K562 (cell line): Measurements from ENCODE around the gene MYG1. TPM values are rescaled to one million over a fixed set of nuclear protein-coding genes. Genes with fewer than 3 reads are reported as not detected.

Source experiments
- CHD1 ChIP-seq: fragments of 200-600 bp; sonication (generic); IDR thresholded peaks from one replicate; pipeline ENCODE4 v1.6.1; 2012; ENCODE audit warnings: mild to moderate bottlenecking, moderate library complexity, low read length, inconsistent platforms
- CREB1 ChIP-seq, 2 experiments: sonication (generic) in 1 of 2; formaldehyde crosslinking in 1 of 2; IDR thresholded peaks; 2 replicates each; pipeline versions ENCODE4 v1.6.1 to v1.8.0; 2012 to 2022; ENCODE audit warnings: inconsistent platforms in 1 of 2, mild to moderate bottlenecking in 1 of 2, missing genetic modification reagents in 1 of 2, moderate library complexity in 1 of 2
- CREM ChIP-seq: IDR thresholded peaks from 2 replicates; pipeline ENCODE4 v1.6.1; 2014; ENCODE audit warnings: antibody characterized with exemption, low read depth
- CTBP1 ChIP-seq: fragments of 450-650 bp; IDR thresholded peaks from 2 replicates; pipeline ENCODE4 v1.6.1; 2016; ENCODE audit warnings: borderline replicate concordance
- ELF1 ChIP-seq: fragments of 200-800 bp; sonication (Bioruptor generic); IDR thresholded peaks from 2 replicates; pipeline ENCODE4 v1.6.1; 2016; ENCODE audit warnings: missing genetic modification characterization, missing compliant biosample characterization
- PML ChIP-seq: IDR thresholded peaks from 2 replicates; pipeline ENCODE4 v1.6.1; 2012; ENCODE audit warnings: low read length, inconsistent platforms
- SIN3A ChIP-seq, 2 experiments: fragments of 150-350 bp in 1 of 2; IDR thresholded peaks; 2 replicates each; pipeline ENCODE4 v1.6.1; 2011 to 2016; ENCODE audit warnings: borderline replicate concordance in 2 of 2, low read depth in 2 of 2, low read length in 2 of 2, mild to moderate bottlenecking in 2 of 2, moderate library complexity in 2 of 2; ENCODE audit not compliant: control insufficient read depth in 1 of 2
- TAF1 ChIP-seq: IDR thresholded peaks from 2 replicates; pipeline ENCODE4 v1.6.1; 2011; ENCODE audit warnings: mild to moderate bottlenecking, low read length, moderate library complexity; ENCODE audit not compliant: insufficient read depth, control insufficient read depth, severe bottlenecking; ENCODE audit errors: extremely low read depth
- TCF7L2 ChIP-seq: fragments of 150-350 bp; IDR thresholded peaks from 2 replicates; pipeline ENCODE4 v1.6.1; 2016; ENCODE audit warnings: low read depth, mild to moderate bottlenecking, low read length, moderate library complexity
- TRIM24 ChIP-seq, 2 experiments: fragments of 450-650 bp; IDR thresholded peaks; 2 replicates each; pipeline ENCODE4 v1.6.1; 2016
- polyA plus RNA-seq, 8 experiments: library from polyadenylated mRNA; depleted of rRNA in 4 of 8; stranded (reverse) in 5 of 8; unstranded in 3 of 8; fragments of >200 nt; fragmentation: Nextera tagmentation in 2 of 8; fragmentation: Illumina TruSeq in 1 of 8; extraction: Ambion mirVana in 2 of 8; extraction: Trizol in 1 of 8; gene quantifications; 2 replicates each; pipeline versions ENCODE4 v1.2.1 to v1.2.3, GENCODE V29; 2011 to 2014; ENCODE audit warnings: inconsistent platforms in 1 of 8, missing spikeins in 1 of 8
- total RNA-seq, 7 experiments: library from RNA; depleted of rRNA in 6 of 7; stranded (reverse); fragments of >200 nt in 6 of 7; fragmentation: Illumina TruSeq in 2 of 7; extraction: Trizol in 2 of 7; gene quantifications; 2 replicates each; pipeline versions ENCODE4 v1.2.1 to v1.2.3, GENCODE V29; 2011 to 2021; ENCODE audit warnings: low replicate concordance in 1 of 7
- TF ChIP-seq, protein P1 (sequence below), 2 experiments: fragments of 450-650 bp in 1 of 2; sonication (generic) in 1 of 2; formaldehyde crosslinking in 1 of 2; IDR thresholded peaks; 2 replicates each; pipeline versions ENCODE4 v1.7.1 to v1.9.0; 2016 to 2022; ENCODE audit warnings: inconsistent platforms in 1 of 2, mild to moderate bottlenecking in 1 of 2, missing genetic modification reagents in 1 of 2
- TF ChIP-seq, protein P2 (sequence below): conservative IDR thresholded peaks from 2 replicates; pipeline ENCODE4 v1.6.1; 2011; ENCODE audit warnings: low read depth, mild to moderate bottlenecking, low read length; ENCODE audit not compliant: control insufficient read depth
- TF ChIP-seq, protein P3 (sequence below): fragments of 450-650 bp; conservative IDR thresholded peaks from 2 replicates; pipeline ENCODE4 v1.6.1; 2016; ENCODE audit warnings: missing genetic modification characterization, low read depth, mild to moderate bottlenecking, control low read depth, missing compliant biosample characterization

MYG1 gene
- total and polyA plus RNA-seq, 9 of the 15 experiments (the other 6 are each of a cell fraction or from before 2014, with no cell fraction given): 0.45 to 5.6 (median 2.1) TPM

DNA sequence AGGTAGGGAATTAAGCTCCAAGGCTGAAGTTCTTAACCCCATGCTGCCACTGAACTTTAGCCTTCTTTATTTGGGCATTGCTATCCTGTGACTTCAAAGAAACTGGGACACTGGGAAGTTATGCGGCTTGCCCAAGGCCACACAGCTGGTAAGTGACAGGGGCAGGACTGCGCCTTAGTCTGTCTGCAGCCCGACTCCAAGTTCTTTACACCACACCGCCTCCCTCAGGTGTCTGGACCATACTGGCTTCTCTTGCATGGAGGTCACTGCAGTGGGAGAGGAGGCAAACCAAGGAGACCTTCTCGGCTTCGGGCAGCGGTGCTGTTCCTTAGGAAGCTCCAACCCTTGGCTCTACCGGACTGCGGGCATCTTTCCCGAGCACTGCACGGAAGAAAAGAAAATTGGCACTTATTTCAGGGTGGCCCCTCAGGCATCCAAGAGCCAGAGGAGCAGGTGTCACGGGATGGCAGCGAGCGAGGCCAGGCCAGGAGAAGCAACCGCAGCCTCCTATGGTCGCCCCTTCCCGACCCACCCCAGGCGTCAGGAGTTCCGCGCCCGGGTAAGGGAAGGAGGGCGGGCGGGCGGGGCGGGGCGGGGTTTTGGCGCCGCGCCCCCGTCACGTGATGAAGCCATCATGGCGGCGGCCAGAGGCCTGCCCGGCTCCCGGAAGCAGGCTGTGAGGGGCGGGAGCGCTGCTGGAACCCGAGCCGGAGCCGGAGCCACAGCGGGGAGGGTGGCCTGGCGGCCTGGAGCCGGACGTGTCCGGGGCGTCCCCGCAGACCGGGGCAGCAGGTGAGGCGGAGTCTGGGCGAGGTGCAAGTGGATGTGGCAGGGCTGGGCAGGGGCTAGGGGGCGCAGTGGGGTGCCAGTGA, 47.8 kb upstream of the MYG1 start (continued):
- TF ChIP-seq, protein P1, sequence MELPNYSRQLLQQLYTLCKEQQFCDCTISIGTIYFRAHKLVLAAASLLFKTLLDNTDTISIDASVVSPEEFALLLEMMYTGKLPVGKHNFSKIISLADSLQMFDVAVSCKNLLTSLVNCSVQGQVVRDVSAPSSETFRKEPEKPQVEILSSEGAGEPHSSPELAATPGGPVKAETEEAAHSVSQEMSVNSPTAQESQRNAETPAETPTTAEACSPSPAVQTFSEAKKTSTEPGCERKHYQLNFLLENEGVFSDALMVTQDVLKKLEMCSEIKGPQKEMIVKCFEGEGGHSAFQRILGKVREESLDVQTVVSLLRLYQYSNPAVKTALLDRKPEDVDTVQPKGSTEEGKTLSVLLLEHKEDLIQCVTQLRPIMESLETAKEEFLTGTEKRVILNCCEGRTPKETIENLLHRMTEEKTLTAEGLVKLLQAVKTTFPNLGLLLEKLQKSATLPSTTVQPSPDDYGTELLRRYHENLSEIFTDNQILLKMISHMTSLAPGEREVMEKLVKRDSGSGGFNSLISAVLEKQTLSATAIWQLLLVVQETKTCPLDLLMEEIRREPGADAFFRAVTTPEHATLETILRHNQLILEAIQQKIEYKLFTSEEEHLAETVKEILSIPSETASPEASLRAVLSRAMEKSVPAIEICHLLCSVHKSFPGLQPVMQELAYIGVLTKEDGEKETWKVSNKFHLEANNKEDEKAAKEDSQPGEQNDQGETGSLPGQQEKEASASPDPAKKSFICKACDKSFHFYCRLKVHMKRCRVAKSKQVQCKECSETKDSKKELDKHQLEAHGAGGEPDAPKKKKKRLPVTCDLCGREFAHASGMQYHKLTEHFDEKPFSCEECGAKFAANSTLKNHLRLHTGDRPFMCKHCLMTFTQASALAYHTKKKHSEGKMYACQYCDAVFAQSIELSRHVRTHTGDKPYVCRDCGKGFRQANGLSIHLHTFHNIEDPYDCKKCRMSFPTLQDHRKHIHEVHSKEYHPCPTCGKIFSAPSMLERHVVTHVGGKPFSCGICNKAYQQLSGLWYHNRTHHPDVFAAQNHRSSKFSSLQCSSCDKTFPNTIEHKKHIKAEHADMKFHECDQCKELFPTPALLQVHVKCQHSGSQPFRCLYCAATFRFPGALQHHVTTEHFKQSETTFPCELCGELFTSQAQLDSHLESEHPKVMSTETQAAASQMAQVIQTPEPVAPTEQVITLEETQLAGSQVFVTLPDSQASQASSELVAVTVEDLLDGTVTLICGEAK (IDR thresholded peaks at IDR 0.05): no peak; the same call in 1 of the 2 replicates
- TF ChIP-seq, protein P1 (CRISPR knock-in tag; IDR thresholded peaks at IDR 0.05): no peak
- TF ChIP-seq ELF1 (tag) (peak; percentile 96), CHD1 (peak; percentile 56), SIN3A (IDR thresholded peaks at IDR 0.05; ENCODE audit: borderline replicate concordance in 2 of 2, control insufficient read depth in 1 of 2, low read depth in 2 of 2, low read length in 2 of 2) (peak in 1 of 2 experiments; percentile 96; a peak in 3 of 4 replicates), CREB1 (IDR thresholded peaks at IDR 0.05) (no peak; the same call in 1 of the 2 replicates), CREB1 (CRISPR knock-in tag; IDR thresholded peaks at IDR 0.05) (peak; percentile 25; the same call in 1 of the 2 replicates), TCF7L2 (no peak), CREM (0 out of 2 replicates have a peak, but pooled peaks have one; percentile 8), PML (0 out of 2 replicates have a peak, but pooled peaks have one; percentile 26), CTBP1 (peak; percentile 18; the same call in 1 of the 2 replicates), TAF1 (peak; percentile 68), TRIM24 (IDR thresholded peaks at IDR 0.05) (no peak)
- TF ChIP-seq, protein P2, sequence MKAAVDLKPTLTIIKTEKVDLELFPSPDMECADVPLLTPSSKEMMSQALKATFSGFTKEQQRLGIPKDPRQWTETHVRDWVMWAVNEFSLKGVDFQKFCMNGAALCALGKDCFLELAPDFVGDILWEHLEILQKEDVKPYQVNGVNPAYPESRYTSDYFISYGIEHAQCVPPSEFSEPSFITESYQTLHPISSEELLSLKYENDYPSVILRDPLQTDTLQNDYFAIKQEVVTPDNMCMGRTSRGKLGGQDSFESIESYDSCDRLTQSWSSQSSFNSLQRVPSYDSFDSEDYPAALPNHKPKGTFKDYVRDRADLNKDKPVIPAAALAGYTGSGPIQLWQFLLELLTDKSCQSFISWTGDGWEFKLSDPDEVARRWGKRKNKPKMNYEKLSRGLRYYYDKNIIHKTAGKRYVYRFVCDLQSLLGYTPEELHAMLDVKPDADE: peak; percentile 92
- TF ChIP-seq, protein P3, sequence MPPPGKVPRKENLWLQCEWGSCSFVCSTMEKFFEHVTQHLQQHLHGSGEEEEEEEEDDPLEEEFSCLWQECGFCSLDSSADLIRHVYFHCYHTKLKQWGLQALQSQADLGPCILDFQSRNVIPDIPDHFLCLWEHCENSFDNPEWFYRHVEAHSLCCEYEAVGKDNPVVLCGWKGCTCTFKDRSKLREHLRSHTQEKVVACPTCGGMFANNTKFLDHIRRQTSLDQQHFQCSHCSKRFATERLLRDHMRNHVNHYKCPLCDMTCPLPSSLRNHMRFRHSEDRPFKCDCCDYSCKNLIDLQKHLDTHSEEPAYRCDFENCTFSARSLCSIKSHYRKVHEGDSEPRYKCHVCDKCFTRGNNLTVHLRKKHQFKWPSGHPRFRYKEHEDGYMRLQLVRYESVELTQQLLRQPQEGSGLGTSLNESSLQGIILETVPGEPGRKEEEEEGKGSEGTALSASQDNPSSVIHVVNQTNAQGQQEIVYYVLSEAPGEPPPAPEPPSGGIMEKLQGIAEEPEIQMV (tag): no peak
